Measurements from ENCODE around the gene OSBP2. TPM values are rescaled to one million over a fixed set of nuclear protein-coding genes. Genes with fewer than 3 reads are reported as not detected.
"Not testable (repeated sequence)": the region's sequence is repeated elsewhere in the genome, so short reads cannot be mapped to it uniquely, and the experiment has no call there.

OSBP2 gene
- total RNA-seq, 1 donor from 2014 or later, result 22.2 TPM

- H3K27me3 ChIP-seq (ENCODE audit: low read depth), result no peaks in the 10 kb centered on the region
- H3K4me3 ChIP-seq, result no peak overlapping the region
- peaks cover 12% of the 10 kb centered on the region for H3K4me1 ChIP-seq
- no peak overlapping the region for H3K27ac ChIP-seq (replicated peaks)
- H3K36me3 ChIP-seq, result no peaks in the 10 kb centered on the region
- no peak for DNase-seq
- intact Hi-C loops (cut with micrococcal nuclease), result no loop called here
- no peak for TF ChIP-seq CTCF (IDR thresholded peaks at IDR 0.05; ENCODE audit: borderline replicate concordance)
- H3K9me3 ChIP-seq (replicated peaks), result no peaks in the 10 kb centered on the region
These were observed 79.9 kb downstream of the OSBP2 start for GRCh38 chr22:30774566-30774965.

GRCh38 chr22:30776476-30776875 is 81.8 kb downstream of the OSBP2 start:
- no peaks in the 10 kb centered on the region for H3K36me3 ChIP-seq
- TF ChIP-seq CTCF (IDR thresholded peaks at IDR 0.05; ENCODE audit: borderline replicate concordance), result no peak
- H3K27ac ChIP-seq (replicated peaks), result no peak overlapping the region
- H3K9me3 ChIP-seq (replicated peaks), result no peaks in the 10 kb centered on the region
- no peaks in the 10 kb centered on the region for H3K27me3 ChIP-seq (ENCODE audit: low read depth)
- H3K4me1 ChIP-seq, result peaks cover 8% of the 10 kb centered on the region
- intact Hi-C loops (cut with micrococcal nuclease), result no loop called here
- no peak overlapping the region for H3K4me3 ChIP-seq
- no peak for DNase-seq

- H3K27ac ChIP-seq (replicated peaks); H3K27me3 ChIP-seq (ENCODE audit: low read depth); H3K36me3 ChIP-seq; DNase-seq; intact Hi-C loops (cut with micrococcal nuclease); H3K4me1 ChIP-seq; H3K9me3 ChIP-seq (replicated peaks); H3K4me3 ChIP-seq: not testable (repeated sequence)
These were observed 82.5 kb downstream of the OSBP2 start for GRCh38 chr22:30777146-30777545.

- peaks cover 4% of the 10 kb centered on the region for H3K4me1 ChIP-seq
- H3K27ac ChIP-seq (replicated peaks), result no peak overlapping the region
- no peak for TF ChIP-seq CTCF (IDR thresholded peaks at IDR 0.05; ENCODE audit: borderline replicate concordance)
- intact Hi-C loops (cut with micrococcal nuclease), result no loop called here
- no peaks in the 10 kb centered on the region for H3K9me3 ChIP-seq (replicated peaks)
- no peak overlapping the region for H3K4me3 ChIP-seq
- no peak for DNase-seq
- no peaks in the 10 kb centered on the region for H3K36me3 ChIP-seq
- no peaks in the 10 kb centered on the region for H3K27me3 ChIP-seq (ENCODE audit: low read depth)
These were observed 82.9 kb downstream of the OSBP2 start for GRCh38 chr22:30777587-30777986.

GRCh38 chr22:30778261-30778660 is 83.6 kb downstream of the OSBP2 start:
- intact Hi-C loops (cut with micrococcal nuclease), result no loop called here
- no peaks in the 10 kb centered on the region for H3K9me3 ChIP-seq (replicated peaks)
- no peak overlapping the region for H3K27ac ChIP-seq (replicated peaks)
- no peaks in the 10 kb centered on the region for H3K27me3 ChIP-seq (ENCODE audit: low read depth)
- no peak overlapping the region for H3K4me3 ChIP-seq
- H3K4me1 ChIP-seq, result peaks cover 3% of the 10 kb centered on the region
- H3K36me3 ChIP-seq, result no peaks in the 10 kb centered on the region
- no peak for TF ChIP-seq CTCF (IDR thresholded peaks at IDR 0.05; ENCODE audit: borderline replicate concordance)
- DNase-seq, result no peak

- peaks cover 3% of the 10 kb centered on the region for H3K4me1 ChIP-seq
- H3K4me3 ChIP-seq, result no peak overlapping the region
- no peak for TF ChIP-seq CTCF (IDR thresholded peaks at IDR 0.05; ENCODE audit: borderline replicate concordance)
- no peaks in the 10 kb centered on the region for H3K9me3 ChIP-seq (replicated peaks)
- no peak overlapping the region for H3K27ac ChIP-seq (replicated peaks)
- no peaks in the 10 kb centered on the region for H3K36me3 ChIP-seq
- DNase-seq, result no peak
- intact Hi-C loops (cut with micrococcal nuclease), result no loop called here
- H3K27me3 ChIP-seq (ENCODE audit: low read depth), result no peaks in the 10 kb centered on the region
These were observed 85.4 kb downstream of the OSBP2 start for GRCh38 chr22:30780026-30780425.

Data from left ventricle myocardium inferior (tissue), 1 donor.